Neural progenitor cell (in vitro differentiated cells): ENCODE measurements around the gene RANGAP1. TPM values are rescaled to one million over a fixed set of nuclear protein-coding genes. Genes with fewer than 3 reads are reported as not detected.

Source experiments
- DNase-seq: peaks from one replicate; pipeline ENCODE4 v3.0.0-alpha.2; 2016; ENCODE audit warnings: low spot score
- H2AFZ ChIP-seq: fragments of 200-600 bp; sonication (generic); replicated peaks from 2 replicates; pipeline ENCODE4 v1.6.1; 2016; ENCODE audit warnings: antibody characterized with exemption
- H3F3A ChIP-seq: fragments of 200-600 bp; sonication (generic); 2 replicates; pipeline ENCODE4 v1.6.1; 2016; ENCODE audit warnings: antibody characterized with exemption, low read depth
- H3K27ac ChIP-seq: fragments of 200-600 bp; sonication (generic); 2 replicates; pipeline ENCODE4 v1.5.1; 2016; ENCODE audit warnings: mild to moderate bottlenecking
- H3K27me3 ChIP-seq: fragments of 200-600 bp; sonication (generic); 2 replicates; pipeline ENCODE4 v1.6.1; 2016; ENCODE audit warnings: mild to moderate bottlenecking, moderate library complexity
- H3K36me3 ChIP-seq: fragments of 200-600 bp; sonication (generic); 2 replicates; pipeline ENCODE4 v1.5.1; 2016
- H3K4me1 ChIP-seq: fragments of 200-600 bp; sonication (generic); 2 replicates; pipeline ENCODE4 v1.6.1; 2016; ENCODE audit warnings: mixed run types
- H3K4me2 ChIP-seq: fragments of 200-600 bp; sonication (generic); 2 replicates; pipeline ENCODE4 v1.6.1; 2016
- H3K4me3 ChIP-seq: fragments of 200-600 bp; sonication (generic); 2 replicates; pipeline ENCODE4 v1.5.1; 2016
- H3K79me2 ChIP-seq: fragments of 200-600 bp; sonication (generic); 2 replicates; pipeline ENCODE4 v1.6.1; 2016; ENCODE audit warnings: low read depth
- H3K9ac ChIP-seq: fragments of 200-600 bp; sonication (generic); 2 replicates; pipeline ENCODE4 v1.6.1; 2016
- H3K9me3 ChIP-seq: fragments of 200-600 bp; sonication (generic); 2 replicates; pipeline ENCODE4 v1.5.1; 2016; ENCODE audit warnings: low read depth
- H4K20me1 ChIP-seq: fragments of 200-600 bp; sonication (generic); 2 replicates; pipeline ENCODE4 v1.6.1; 2016; ENCODE audit warnings: low read depth
- H3K27ac Mint-ChIP-seq: 3 replicates; pipeline ENCODE4 v1.8.0; 2021; ENCODE audit warnings: mixed read lengths
- H3K27me3 Mint-ChIP-seq: 2 replicates; pipeline ENCODE4 v1.8.0; 2022; ENCODE audit warnings: low read depth, mild to moderate bottlenecking, inconsistent platforms, moderate library complexity, mixed read lengths; ENCODE audit not compliant: insufficient read depth
- H3K36me3 Mint-ChIP-seq: 3 replicates; pipeline ENCODE4 v1.8.0; 2021; ENCODE audit warnings: mixed read lengths
- H3K4me1 Mint-ChIP-seq: 3 replicates; pipeline ENCODE4 v1.8.0; 2021; ENCODE audit warnings: mixed read lengths
- H3K4me3 Mint-ChIP-seq: 3 replicates; pipeline ENCODE4 v1.8.0; 2021; ENCODE audit warnings: mild to moderate bottlenecking, moderate library complexity, mixed read lengths
- H3K9me3 Mint-ChIP-seq: 3 replicates; pipeline ENCODE4 v1.8.0; 2020; ENCODE audit warnings: mixed read lengths
- EZH2 ChIP-seq: fragments of 200-600 bp; sonication (generic); IDR thresholded peaks from 2 replicates; pipeline ENCODE4 v1.6.1; 2017; ENCODE audit warnings: antibody characterized with exemption, mild to moderate bottlenecking, moderate library complexity
- EZH2phosphoT487 ChIP-seq: fragments of 200-600 bp; sonication (generic); IDR thresholded peaks from 2 replicates; pipeline ENCODE4 v1.6.1; 2017; ENCODE audit warnings: antibody characterized with exemption
- total RNA-seq: library from RNA; depleted of rRNA; stranded (reverse); fragments of >200 nt; gene quantifications from 2 replicates; pipeline ENCODE4 v1.2.3, GENCODE V29; 2015; ENCODE audit warnings: low replicate concordance
- TF ChIP-seq, protein P1 (sequence below): fragments of 200-600 bp; sonication (generic); IDR thresholded peaks from 2 replicates; pipeline ENCODE4 v1.5.1; 2017; ENCODE audit warnings: antibody characterized with exemption, mild to moderate bottlenecking

RANGAP1 gene
- total RNA-seq: 53.4 and 114 TPM in 2 replicates

- no peaks in the 10 kb centered on the region for H3K9me3 ChIP-seq
- H3K27me3 ChIP-seq: no peaks in the 10 kb centered on the region
- H3K4me3 ChIP-seq: peak within 1 kb of the TSS; percentile 76
- H3K9ac ChIP-seq: peak within 1 kb of the TSS; percentile 35
- peaks cover 15% of the 10 kb centered on the region for H4K20me1 ChIP-seq
- H3K4me1 ChIP-seq: peaks cover 14% of the 10 kb centered on the region
- Mint-ChIP-seq H3K9me3 (no peaks in the 10 kb centered on the region), H3K4me3 (peak within 1 kb of the TSS; percentile 91), H3K4me1 (peaks cover 18% of the 10 kb centered on the region), H3K36me3 (peaks cover 10% of the 10 kb centered on the region), H3K27ac (peak within 1 kb of the TSS; percentile 58), H3K27me3 (peaks cover 2% of the 10 kb centered on the region)
- H3K27ac ChIP-seq: peak within 1 kb of the TSS; percentile 24
- peaks cover 48% of the 10 kb centered on the region for H3K79me2 ChIP-seq
- TF ChIP-seq EZH2phosphoT487: no peak
- TF ChIP-seq, protein P1, sequence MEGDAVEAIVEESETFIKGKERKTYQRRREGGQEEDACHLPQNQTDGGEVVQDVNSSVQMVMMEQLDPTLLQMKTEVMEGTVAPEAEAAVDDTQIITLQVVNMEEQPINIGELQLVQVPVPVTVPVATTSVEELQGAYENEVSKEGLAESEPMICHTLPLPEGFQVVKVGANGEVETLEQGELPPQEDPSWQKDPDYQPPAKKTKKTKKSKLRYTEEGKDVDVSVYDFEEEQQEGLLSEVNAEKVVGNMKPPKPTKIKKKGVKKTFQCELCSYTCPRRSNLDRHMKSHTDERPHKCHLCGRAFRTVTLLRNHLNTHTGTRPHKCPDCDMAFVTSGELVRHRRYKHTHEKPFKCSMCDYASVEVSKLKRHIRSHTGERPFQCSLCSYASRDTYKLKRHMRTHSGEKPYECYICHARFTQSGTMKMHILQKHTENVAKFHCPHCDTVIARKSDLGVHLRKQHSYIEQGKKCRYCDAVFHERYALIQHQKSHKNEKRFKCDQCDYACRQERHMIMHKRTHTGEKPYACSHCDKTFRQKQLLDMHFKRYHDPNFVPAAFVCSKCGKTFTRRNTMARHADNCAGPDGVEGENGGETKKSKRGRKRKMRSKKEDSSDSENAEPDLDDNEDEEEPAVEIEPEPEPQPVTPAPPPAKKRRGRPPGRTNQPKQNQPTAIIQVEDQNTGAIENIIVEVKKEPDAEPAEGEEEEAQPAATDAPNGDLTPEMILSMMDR: no peak
- TF ChIP-seq EZH2: no peak
- DNase-seq: peak; percentile 100
- peak within 1 kb of the TSS; percentile 83 for H3K4me2 ChIP-seq
- peak within 1 kb of the TSS; percentile 86 for H2AFZ ChIP-seq
- peaks cover 20% of the 10 kb centered on the region for H3F3A ChIP-seq
- peaks cover 5% of the 10 kb centered on the region for H3K36me3 ChIP-seq
Observed at GRCh38 chr22:41285820-41286638, at the start of gene RANGAP1. TSS of gene RANGAP1 (minus strand) at chr22:41286187. CDS start at chr22:41281044, 5,143 bp downstream.

DNA sequence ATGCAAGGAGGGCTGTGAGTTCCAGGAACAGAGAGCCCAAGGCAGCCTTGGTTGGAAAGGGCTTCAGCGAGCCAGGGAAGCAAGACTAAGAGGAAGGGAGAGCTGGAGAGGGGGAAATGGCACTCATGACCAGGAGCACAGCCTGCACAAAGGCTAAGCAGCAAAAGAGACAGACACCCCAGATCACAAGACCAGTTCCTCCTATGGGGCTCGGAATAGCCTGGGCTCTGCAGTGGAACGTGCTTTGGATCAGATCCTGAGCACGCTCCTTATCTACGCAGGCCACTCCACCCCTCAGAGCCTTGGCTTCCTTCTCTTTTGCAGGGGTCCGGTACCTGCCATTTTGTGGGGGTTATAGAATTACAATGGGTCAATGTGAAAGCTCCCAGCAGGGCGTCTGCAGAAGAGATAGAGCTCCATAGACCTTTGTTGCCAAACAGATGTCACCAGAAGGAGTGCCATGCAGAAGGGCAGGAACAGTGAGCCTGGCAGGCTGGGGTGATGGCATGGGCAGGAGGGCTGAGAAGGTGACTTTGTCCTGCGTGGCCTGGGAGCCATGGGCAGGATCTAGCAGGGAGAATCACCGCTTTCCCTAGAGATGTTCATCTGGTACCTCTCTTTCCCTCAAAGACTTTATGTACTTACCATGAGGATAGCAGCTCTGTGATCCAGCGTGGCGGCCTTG, 49.1 kb upstream of the RANGAP1 start:
- Mint-ChIP-seq H3K9me3 (no peaks in the 10 kb centered on the region), H3K4me3 (no peak overlapping the region), H3K4me1 (no peaks in the 10 kb centered on the region), H3K36me3 (peaks cover 16% of the 10 kb centered on the region), H3K27ac (peak overlapping the region; percentile 84), H3K27me3 (no peaks in the 10 kb centered on the region)
- TF ChIP-seq EZH2phosphoT487: no peak
- no peak for TF ChIP-seq EZH2
- TF ChIP-seq, protein P1: no peak
- H3K27me3 ChIP-seq: no peaks in the 10 kb centered on the region
- H3K4me3 ChIP-seq: no peak overlapping the region
- no peaks in the 10 kb centered on the region for H3K4me1 ChIP-seq
- H3K79me2 ChIP-seq: no peaks in the 10 kb centered on the region
- H3K9me3 ChIP-seq: no peaks in the 10 kb centered on the region
- no peak overlapping the region for H2AFZ ChIP-seq
- DNase-seq: no peak
- H3K27ac ChIP-seq: no peak overlapping the region
- no peaks in the 10 kb centered on the region for H3K36me3 ChIP-seq
- H3K4me2 ChIP-seq: no peak overlapping the region
- no peaks in the 10 kb centered on the region for H3F3A ChIP-seq
- H3K9ac ChIP-seq: no peak overlapping the region
- no peaks in the 10 kb centered on the region for H4K20me1 ChIP-seq

GRCh38 chr22:41334215-41334614, 48.2 kb upstream of the RANGAP1 start:
- H4K20me1 ChIP-seq: no peaks in the 10 kb centered on the region
- H2AFZ ChIP-seq: no peak overlapping the region
- no peaks in the 10 kb centered on the region for H3K27me3 ChIP-seq
- Mint-ChIP-seq H3K4me3 (no peak overlapping the region), H3K4me1 (no peaks in the 10 kb centered on the region), H3K27ac (no peak overlapping the region), H3K27me3 (no peaks in the 10 kb centered on the region), H3K36me3 (peaks cover 18% of the 10 kb centered on the region), H3K9me3 (no peaks in the 10 kb centered on the region)
- no peaks in the 10 kb centered on the region for H3K9me3 ChIP-seq
- H3K79me2 ChIP-seq: no peaks in the 10 kb centered on the region
- H3K4me2 ChIP-seq: no peak overlapping the region
- no peaks in the 10 kb centered on the region for H3K4me1 ChIP-seq
- no peak overlapping the region for H3K4me3 ChIP-seq
- no peak for DNase-seq
- H3K27ac ChIP-seq: no peak overlapping the region
- TF ChIP-seq EZH2: no peak
- no peak for TF ChIP-seq EZH2phosphoT487
- TF ChIP-seq, protein P1: no peak
- no peak overlapping the region for H3K9ac ChIP-seq
- H3K36me3 ChIP-seq: no peaks in the 10 kb centered on the region
- no peaks in the 10 kb centered on the region for H3F3A ChIP-seq
